GM12878 (cell line): Measurements from ENCODE around the gene CACNA1I. TPM values are rescaled to one million over a fixed set of nuclear protein-coding genes. Genes with fewer than 3 reads are reported as not detected.

Experiments used
- ATAC-seq: fragments of 200-7000 bp; cut with Tn5 transposase; 3 replicates; pipeline ENCODE4 v1.9.1; 2020; ENCODE audit warnings: mild to moderate bottlenecking, moderate library complexity
- BruUV-seq: library from RNA; stranded (reverse); fragments of 400-500 nt; replicated peaks from 2 replicates; lab custom pipeline; 2021; lab: Mats Ljungman, UMichigan
- CTCF ChIA-PET: fragments of 300-600 bp; sonication (Branson Sonifier 250); formaldehyde crosslinking; extraction: SDS; loops from one replicate; lab custom pipeline; 2021; ENCODE audit warnings: inconsistent platforms; lab: Yijun Ruan, JAX
- POLR2A ChIA-PET: fragments of 350-600 bp; formaldehyde crosslinking; extraction: SDS; loops from one replicate; lab custom pipeline; 2021; ENCODE audit warnings: inconsistent platforms; lab: Charles Lee
- RAD21 ChIA-PET: fragments of 300-600 bp; sonication (Branson Sonifier 250); formaldehyde crosslinking; loops from one replicate; lab custom pipeline; 2023; ENCODE audit warnings: antibody characterized with exemption; ENCODE audit not compliant: unreplicated experiment; lab: Charles Lee
- SMC1A ChIA-PET: fragments of 300-600 bp; sonication (Branson Sonifier 250); formaldehyde crosslinking; loops from one replicate; lab custom pipeline; 2023; ENCODE audit not compliant: unreplicated experiment, uncharacterized antibody; lab: Charles Lee
- DNase-seq: peaks from one replicate; pipeline ENCODE4 v3.0.0-alpha.2; 2011; ENCODE audit warnings: low read depth, low spot score
- FAIRE-seq: peaks from 3 replicates; lab custom pipeline; 2011; peaks lifted over from hg19 to GRCh38; lab: Jason Lieb, UNC
- H2AFZ ChIP-seq: 2 replicates; pipeline ENCODE4 v1.6.0; 2011; ENCODE audit warnings: low read depth, low read length, control low read depth; ENCODE audit not compliant: control insufficient read depth
- H3K27ac ChIP-seq: 2 replicates; pipeline ENCODE4 v1.5.1; 2011; ENCODE audit warnings: control low read depth; ENCODE audit not compliant: control insufficient read depth, insufficient read depth
- H3K27me3 ChIP-seq, 2 experiments: replicated peaks in 1 of 2; 2 replicates each; pipeline versions ENCODE4 v1.6.0 to v1.6.1; 2011; ENCODE audit warnings: low read length in 1 of 2; ENCODE audit not compliant: control insufficient read depth in 2 of 2, insufficient read depth in 2 of 2
- H3K36me3 ChIP-seq, 2 experiments: 2 replicates each; pipeline ENCODE4 v1.5.1; 2011; ENCODE audit warnings: low read length in 1 of 2; ENCODE audit not compliant: control insufficient read depth in 2 of 2, insufficient read depth in 2 of 2
- H3K4me1 ChIP-seq: 2 replicates; pipeline ENCODE4 v1.6.1; 2011; ENCODE audit warnings: mild to moderate bottlenecking, low read length, moderate library complexity, mixed read lengths; ENCODE audit not compliant: control insufficient read depth, insufficient read depth
- H3K4me2 ChIP-seq: 2 replicates; pipeline ENCODE4 v1.6.0; 2011; ENCODE audit warnings: control low read depth; ENCODE audit not compliant: control insufficient read depth, insufficient read depth
- H3K4me3 ChIP-seq: fragments of 200-600 bp; sonication (generic); 2 replicates; pipeline ENCODE4 v1.5.1; 2016
- H3K79me2 ChIP-seq: 2 replicates; pipeline ENCODE4 v1.6.0; 2011; ENCODE audit warnings: low read length; ENCODE audit not compliant: control insufficient read depth, insufficient read depth
- H3K9ac ChIP-seq: 2 replicates; pipeline ENCODE4 v1.8.0; 2011; ENCODE audit warnings: low read length, control low read depth, mixed read lengths; ENCODE audit not compliant: control insufficient read depth, insufficient read depth
- H3K9me3 ChIP-seq: replicated peaks from 3 replicates; pipeline ENCODE4 v1.5.1; 2011; ENCODE audit warnings: mild to moderate bottlenecking, low read length; ENCODE audit not compliant: control insufficient read depth, insufficient read depth
- H4K20me1 ChIP-seq: 2 replicates; pipeline ENCODE4 v1.6.0; 2011; ENCODE audit not compliant: control insufficient read depth, insufficient read depth
- ESRRA ChIP-seq: IDR thresholded peaks from 2 replicates; pipeline ENCODE4 v1.6.1; 2012; ENCODE audit warnings: mild to moderate bottlenecking, low read length, improper control_type of control experiment
- FOS ChIP-seq: IDR thresholded peaks from 3 replicates; pipeline ENCODE4 v1.6.1; 2011; ENCODE audit warnings: borderline replicate concordance; ENCODE audit not compliant: insufficient read length; ENCODE audit errors: extremely low read depth
- IRF4 ChIP-seq: IDR thresholded peaks from 2 replicates; pipeline ENCODE4 v1.6.1; 2011; ENCODE audit warnings: low read depth, low read length
- WGBS: methylation state at CpG from one replicate; pipeline ENCODE4 v1.1.6; 2016; ENCODE audit warnings: low lambda C conversion rate; ENCODE audit not compliant: insufficient replicate concordance, insufficient coverage; ENCODE audit errors: missing lambda C conversion rate; 5-methylcytosine and 5-hydroxymethylcytosine counted together
- in situ Hi-C: fragments of 300-500 bp; cut with MboI; formaldehyde crosslinking; loops from 9 replicates; pipeline ENCODE4 v1.14.3; 2018; ENCODE audit warnings: mixed read lengths
- intact Hi-C: fragments of 100-400 bp; cut with micrococcal nuclease; formaldehyde crosslinking; loops from one replicate; pipeline ENCODE4 v1.14.2; 2022; ENCODE audit not compliant: unreplicated experiment
- polyA plus RNA-seq, 11 experiments: library from polyadenylated mRNA; depleted of rRNA in 4 of 11; unstranded in 6 of 11; stranded (reverse) in 5 of 11; fragments of >200 nt; fragmentation: Nextera tagmentation in 4 of 11; fragmentation: Illumina TruSeq in 1 of 11; extraction: Ambion mirVana in 4 of 11; extraction: Trizol in 1 of 11; gene quantifications; 1 replicate in 1 of 11; 2 replicates in 10 of 11; pipeline versions ENCODE4 v1.2.1 to v1.2.3, GENCODE V29; 2011 to 2016; ENCODE audit warnings: inconsistent platforms in 2 of 11, missing spikeins in 2 of 11, low read depth in 1 of 11
- total RNA-seq, 4 experiments: library from RNA; depleted of rRNA in 3 of 4; stranded (reverse); fragments of >200 nt in 3 of 4; fragmentation: Illumina TruSeq in 1 of 4; extraction: Trizol in 1 of 4; gene quantifications; 2 replicates each; pipeline versions ENCODE4 v1.2.1 to v1.2.3, GENCODE V29; 2013 to 2021
- TF ChIP-seq, protein P1 (sequence below): IDR thresholded peaks from 2 replicates; pipeline ENCODE4 v1.6.1; 2011; ENCODE audit warnings: low read depth, mild to moderate bottlenecking, low read length, moderate library complexity, borderline replicate concordance; ENCODE audit errors: extremely low read depth
- TF ChIP-seq, protein P2 (sequence below): fragments of 450-650 bp; IDR thresholded peaks from 2 replicates; pipeline ENCODE4 v1.6.1; 2017; ENCODE audit warnings: mild to moderate bottlenecking, moderate library complexity
- TF ChIP-seq, protein P3 (sequence below): IDR thresholded peaks from 2 replicates; pipeline ENCODE4 v1.6.1; 2011; ENCODE audit warnings: borderline replicate concordance, low read depth, mild to moderate bottlenecking, moderate library complexity, mixed read lengths, low read length; ENCODE audit not compliant: insufficient read depth; ENCODE audit errors: extremely low read length

CACNA1I gene
- total and polyA plus RNA-seq, 10 of the 15 experiments (the other 5 are each of a cell fraction or from before 2014, with no cell fraction given), result 0.01 to 0.03 TPM; not detected in 8

DNA sequence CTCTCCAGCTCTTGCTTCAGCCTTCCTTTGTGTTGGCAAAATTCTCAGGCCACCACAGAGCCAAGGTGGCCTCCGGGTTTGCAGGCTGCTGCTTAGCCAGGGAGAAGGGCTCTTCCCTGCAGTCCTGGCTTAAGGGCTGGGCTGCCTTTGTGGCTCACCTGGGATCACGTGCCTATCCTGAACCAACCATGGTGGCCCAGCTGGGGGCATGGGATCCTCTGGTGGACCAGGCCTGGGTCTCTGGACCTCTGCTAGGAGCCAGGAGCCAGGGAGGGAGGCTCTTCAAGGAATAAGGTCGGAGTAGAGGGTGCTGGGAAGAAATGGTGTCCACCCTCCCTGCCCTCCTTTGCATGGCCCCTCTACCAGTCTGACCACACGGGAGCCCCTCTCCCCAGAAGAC lies 43.9 kb downstream of the CACNA1I start:
- Histone ChIP-seq H3K9ac (no peak overlapping the region), H3K27me3 (peaks cover 3 to 4% of the 10 kb centered on the region in 2 experiments), H3K36me3 (no peaks in the 10 kb centered on the region), H3K4me3 (no peak overlapping the region), H3K4me2 (no peak overlapping the region), H4K20me1 (no peaks in the 10 kb centered on the region)
- RAD21 ChIA-PET, result no interaction called here
- no peak for FAIRE-seq
- 2% methylated on average over 4 of the region's 4 CpGs for WGBS
- no peak for TF ChIP-seq IRF4
- no peak for TF ChIP-seq ESRRA
- TF ChIP-seq FOS, result no peak
- TF ChIP-seq, protein P1, sequence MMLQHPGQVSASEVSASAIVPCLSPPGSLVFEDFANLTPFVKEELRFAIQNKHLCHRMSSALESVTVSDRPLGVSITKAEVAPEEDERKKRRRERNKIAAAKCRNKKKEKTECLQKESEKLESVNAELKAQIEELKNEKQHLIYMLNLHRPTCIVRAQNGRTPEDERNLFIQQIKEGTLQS, result no peak
- TF ChIP-seq, protein P2, sequence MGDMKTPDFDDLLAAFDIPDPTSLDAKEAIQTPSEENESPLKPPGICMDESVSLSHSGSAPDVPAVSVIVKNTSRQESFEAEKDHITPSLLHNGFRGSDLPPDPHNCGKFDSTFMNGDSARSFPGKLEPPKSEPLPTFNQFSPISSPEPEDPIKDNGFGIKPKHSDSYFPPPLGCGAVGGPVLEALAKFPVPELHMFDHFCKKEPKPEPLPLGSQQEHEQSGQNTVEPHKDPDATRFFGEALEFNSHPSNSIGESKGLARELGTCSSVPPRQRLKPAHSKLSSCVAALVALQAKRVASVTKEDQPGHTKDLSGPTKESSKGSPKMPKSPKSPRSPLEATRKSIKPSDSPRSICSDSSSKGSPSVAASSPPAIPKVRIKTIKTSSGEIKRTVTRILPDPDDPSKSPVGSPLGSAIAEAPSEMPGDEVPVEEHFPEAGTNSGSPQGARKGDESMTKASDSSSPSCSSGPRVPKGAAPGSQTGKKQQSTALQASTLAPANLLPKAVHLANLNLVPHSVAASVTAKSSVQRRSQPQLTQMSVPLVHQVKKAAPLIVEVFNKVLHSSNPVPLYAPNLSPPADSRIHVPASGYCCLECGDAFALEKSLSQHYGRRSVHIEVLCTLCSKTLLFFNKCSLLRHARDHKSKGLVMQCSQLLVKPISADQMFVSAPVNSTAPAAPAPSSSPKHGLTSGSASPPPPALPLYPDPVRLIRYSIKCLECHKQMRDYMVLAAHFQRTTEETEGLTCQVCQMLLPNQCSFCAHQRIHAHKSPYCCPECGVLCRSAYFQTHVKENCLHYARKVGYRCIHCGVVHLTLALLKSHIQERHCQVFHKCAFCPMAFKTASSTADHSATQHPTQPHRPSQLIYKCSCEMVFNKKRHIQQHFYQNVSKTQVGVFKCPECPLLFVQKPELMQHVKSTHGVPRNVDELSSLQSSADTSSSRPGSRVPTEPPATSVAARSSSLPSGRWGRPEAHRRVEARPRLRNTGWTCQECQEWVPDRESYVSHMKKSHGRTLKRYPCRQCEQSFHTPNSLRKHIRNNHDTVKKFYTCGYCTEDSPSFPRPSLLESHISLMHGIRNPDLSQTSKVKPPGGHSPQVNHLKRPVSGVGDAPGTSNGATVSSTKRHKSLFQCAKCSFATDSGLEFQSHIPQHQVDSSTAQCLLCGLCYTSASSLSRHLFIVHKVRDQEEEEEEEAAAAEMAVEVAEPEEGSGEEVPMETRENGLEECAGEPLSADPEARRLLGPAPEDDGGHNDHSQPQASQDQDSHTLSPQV, result no peak
- TF ChIP-seq, protein P3, sequence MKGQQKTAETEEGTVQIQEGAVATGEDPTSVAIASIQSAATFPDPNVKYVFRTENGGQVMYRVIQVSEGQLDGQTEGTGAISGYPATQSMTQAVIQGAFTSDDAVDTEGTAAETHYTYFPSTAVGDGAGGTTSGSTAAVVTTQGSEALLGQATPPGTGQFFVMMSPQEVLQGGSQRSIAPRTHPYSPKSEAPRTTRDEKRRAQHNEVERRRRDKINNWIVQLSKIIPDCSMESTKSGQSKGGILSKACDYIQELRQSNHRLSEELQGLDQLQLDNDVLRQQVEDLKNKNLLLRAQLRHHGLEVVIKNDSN, result no peak
- TF ChIP-seq, all 136 proteins: peak for 0
- Histone ChIP-seq H3K27ac (no peak overlapping the region), H2AFZ (no peak overlapping the region), H3K79me2 (no peaks in the 10 kb centered on the region), H3K9me3 (peaks cover 3% of the 10 kb centered on the region; the same call in 2 of the 3 replicates), H3K4me1 (no peaks in the 10 kb centered on the region; the same call in 1 of the 2 replicates)
- DNase-seq (no peak), ATAC-seq (no peak)
- SMC1A ChIA-PET, result no interaction called here
- intact Hi-C loops (no loop called here), in situ Hi-C loops (no loop called here)
- POLR2A ChIA-PET, result no interaction called here
- no TSS peak for BruUV-seq
- CTCF ChIA-PET, result interaction anchor here (1.0 kb wide), 1 partner anchor 410 kb away, joined by 3 read pairs; no protein-coding TSS in a partner anchor
